HEK293T (cell line): ENCODE results near the gene GRK1.
"Not testable (repeated sequence)": the region's sequence is repeated elsewhere in the genome, so short reads cannot be mapped to it uniquely, and the experiment has no call there.

Experiments used
- CTCF ChIA-PET: fragments of 350-600 bp; formaldehyde crosslinking; extraction: SDS; loops from one replicate; lab custom pipeline; 2021; ENCODE audit warnings: antibody characterized with exemption, inconsistent platforms; lab: Yijun Ruan, JAX
- POLR2A ChIA-PET: fragments of 350-600 bp; formaldehyde crosslinking; extraction: SDS; loops from one replicate; lab custom pipeline; 2020; ENCODE audit warnings: antibody characterized with exemption, inconsistent platforms; lab: Yijun Ruan, JAX
- DNase-seq: peaks from one replicate; pipeline ENCODE4 v3.0.0; 2012; ENCODE audit warnings: mixed read lengths; ENCODE audit errors: extremely low spot score
- ARNT ChIP-seq: fragments of 450-650 bp; IDR thresholded peaks from 2 replicates; pipeline ENCODE4 v1.6.1; 2017; ENCODE audit warnings: mild to moderate bottlenecking
- BHLHE40 ChIP-seq: fragments of 450-650 bp; IDR thresholded peaks from 2 replicates; pipeline ENCODE4 v1.6.1; 2016; ENCODE audit warnings: mild to moderate bottlenecking, moderate library complexity, borderline replicate concordance
- CTBP1 ChIP-seq: fragments of 450-650 bp; IDR thresholded peaks from 2 replicates; pipeline ENCODE4 v1.6.1; 2016; ENCODE audit warnings: borderline replicate concordance
- ELF4 ChIP-seq: fragments of 450-650 bp; IDR thresholded peaks from 2 replicates; pipeline ENCODE4 v1.6.1; 2017; ENCODE audit warnings: antibody characterized with exemption
- FOXA1 ChIP-seq: fragments of 450-650 bp; IDR thresholded peaks from 2 replicates; pipeline ENCODE4 v1.6.1; 2016; ENCODE audit warnings: mild to moderate bottlenecking
- FOXK2 ChIP-seq: fragments of 450-650 bp; IDR thresholded peaks from 2 replicates; pipeline ENCODE4 v1.6.1; 2016; ENCODE audit warnings: mild to moderate bottlenecking
- FOXM1 ChIP-seq: fragments of 450-650 bp; IDR thresholded peaks from 2 replicates; pipeline ENCODE4 v1.6.1; 2017; ENCODE audit warnings: mild to moderate bottlenecking, borderline replicate concordance
- HDGF ChIP-seq: fragments of 450-650 bp; IDR thresholded peaks from 2 replicates; pipeline ENCODE4 v1.6.1; 2017; ENCODE audit warnings: antibody characterized with exemption, borderline replicate concordance
- L3MBTL2 ChIP-seq: fragments of 450-650 bp; conservative IDR thresholded peaks from 2 replicates; pipeline ENCODE4 v1.6.1; 2016; ENCODE audit warnings: mild to moderate bottlenecking
- LEF1 ChIP-seq: fragments of 450-650 bp; IDR thresholded peaks from 2 replicates; pipeline ENCODE4 v1.6.1; 2017; ENCODE audit warnings: mild to moderate bottlenecking, borderline replicate concordance
- NFRKB ChIP-seq: fragments of 450-650 bp; IDR thresholded peaks from 2 replicates; pipeline ENCODE4 v1.6.1; 2016; ENCODE audit warnings: mild to moderate bottlenecking, moderate library complexity
- SP1 ChIP-seq: fragments of 450-650 bp; IDR thresholded peaks from 2 replicates; pipeline ENCODE4 v1.6.1; 2017
- SUZ12 ChIP-seq: fragments of 450-650 bp; IDR thresholded peaks from 2 replicates; pipeline ENCODE4 v1.6.1; 2016; ENCODE audit warnings: mild to moderate bottlenecking
- TARDBP ChIP-seq: fragments of 450-650 bp; IDR thresholded peaks from 2 replicates; pipeline ENCODE4 v1.6.1; 2016
- ZNF384 ChIP-seq: fragments of 450-650 bp; IDR thresholded peaks from 2 replicates; pipeline ENCODE4 v1.6.1; 2016
- TF ChIP-seq, protein P1 (sequence below): fragments of 450-650 bp; IDR thresholded peaks from 2 replicates; pipeline ENCODE4 v1.6.1; 2016

The GRK1 gene

DNA sequence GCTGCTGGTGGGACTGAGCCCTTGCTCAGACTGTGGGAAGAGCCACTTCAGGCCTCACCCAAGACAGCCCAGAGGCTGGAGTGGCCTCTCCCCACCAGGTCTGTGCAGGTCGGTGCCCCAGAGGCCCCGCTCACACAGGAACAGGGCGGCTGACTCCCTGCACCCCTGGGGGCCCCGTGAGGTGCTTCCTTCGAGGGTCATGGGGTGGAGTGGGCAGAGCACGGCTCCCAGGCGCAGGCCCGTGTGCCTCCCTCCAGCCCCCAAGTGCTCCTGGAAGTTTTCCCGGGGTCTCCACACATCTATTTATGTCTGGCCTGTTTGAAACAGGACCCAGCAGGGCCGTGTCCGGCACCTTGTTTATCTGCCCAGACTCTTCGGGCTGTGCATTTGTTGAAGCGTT lies 82.5 kb downstream of the GRK1 start:
- no peak for TF ChIP-seq SUZ12
- TF ChIP-seq, protein P1, sequence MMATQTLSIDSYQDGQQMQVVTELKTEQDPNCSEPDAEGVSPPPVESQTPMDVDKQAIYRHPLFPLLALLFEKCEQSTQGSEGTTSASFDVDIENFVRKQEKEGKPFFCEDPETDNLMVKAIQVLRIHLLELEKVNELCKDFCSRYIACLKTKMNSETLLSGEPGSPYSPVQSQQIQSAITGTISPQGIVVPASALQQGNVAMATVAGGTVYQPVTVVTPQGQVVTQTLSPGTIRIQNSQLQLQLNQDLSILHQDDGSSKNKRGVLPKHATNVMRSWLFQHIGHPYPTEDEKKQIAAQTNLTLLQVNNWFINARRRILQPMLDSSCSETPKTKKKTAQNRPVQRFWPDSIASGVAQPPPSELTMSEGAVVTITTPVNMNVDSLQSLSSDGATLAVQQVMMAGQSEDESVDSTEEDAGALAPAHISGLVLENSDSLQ, result no peak
- no peak for TF ChIP-seq TARDBP
- TF ChIP-seq ZNF384, result no peak
- TF ChIP-seq FOXK2, result no peak
- no peak for TF ChIP-seq SP1
- TF ChIP-seq ARNT, result no peak
- TF ChIP-seq NFRKB, result no peak
- TF ChIP-seq L3MBTL2, result no peak
- TF ChIP-seq FOXA1, result no peak
- no peak for TF ChIP-seq BHLHE40
- no peak for TF ChIP-seq FOXM1
- DNase-seq, result no peak
- ChIA-PET POLR2A (no interaction called here), CTCF (no interaction called here)

DNA sequence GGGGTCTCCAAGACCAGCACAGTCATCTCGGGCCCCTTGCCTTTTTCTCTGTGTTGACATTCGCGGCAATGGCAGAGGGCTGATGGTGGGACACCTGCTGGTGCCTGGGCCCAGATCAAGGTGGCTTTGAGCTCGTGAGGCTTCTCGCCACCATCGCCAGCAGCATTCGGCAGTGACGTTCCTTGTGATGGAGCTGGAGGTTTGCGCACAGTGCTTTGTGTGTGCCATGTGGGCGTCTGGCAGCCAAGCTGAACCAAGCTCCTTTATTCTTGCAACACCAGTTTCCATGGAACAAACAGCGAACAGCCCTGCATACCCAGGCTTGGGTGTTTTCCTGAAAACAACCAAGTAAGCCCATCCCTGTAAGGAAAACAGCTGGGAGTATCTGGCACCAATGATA lies 82.9 kb downstream of the GRK1 start:
- CTCF ChIA-PET, result no interaction called here
- no peak for DNase-seq
- no peak for TF ChIP-seq ZNF384
- TF ChIP-seq L3MBTL2, result no peak
- POLR2A ChIA-PET, result no interaction called here

DNA sequence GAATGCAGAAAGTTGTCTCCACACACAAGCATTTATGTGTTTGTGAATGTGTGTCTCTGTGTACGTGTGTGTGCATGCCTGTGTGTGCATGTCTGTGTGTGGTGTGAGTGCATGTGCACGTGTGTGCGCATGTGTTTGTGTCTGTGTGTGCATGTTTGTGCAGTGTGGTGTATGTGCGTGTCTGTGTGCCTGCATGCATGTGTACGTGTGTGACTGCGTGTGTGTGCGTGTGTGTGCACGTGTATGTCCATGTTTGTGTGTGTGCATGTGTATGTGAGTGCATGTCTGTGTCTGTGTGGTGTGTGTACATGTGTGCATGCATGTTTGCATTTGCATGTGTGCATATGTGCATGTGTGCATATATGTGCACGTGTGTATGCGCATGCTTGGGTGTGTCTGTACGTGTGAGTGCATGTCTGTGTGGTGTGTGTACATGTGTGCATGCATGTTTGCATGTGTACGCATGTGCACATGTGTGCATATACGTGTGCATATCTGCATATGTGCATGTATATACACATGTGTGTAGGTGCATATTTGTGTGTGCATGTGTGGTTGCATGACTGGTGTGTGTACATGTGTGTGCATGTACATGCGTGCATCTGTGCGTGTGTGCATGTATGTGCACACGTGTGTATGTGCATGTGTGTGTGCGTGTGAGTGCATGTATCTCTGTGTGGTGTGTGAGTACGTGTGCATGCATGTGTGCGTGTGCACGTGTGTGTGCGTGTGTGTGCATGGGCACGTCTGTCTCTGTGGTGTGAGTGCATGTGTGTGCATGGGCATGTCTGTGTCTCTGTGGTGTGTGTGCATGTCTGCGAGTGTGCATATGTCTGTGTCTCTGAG lies 83.8 kb downstream of the GRK1 start:
- TF ChIP-seq FOXA1, result no peak
- TF ChIP-seq SUZ12, result no peak
- TF ChIP-seq LEF1, result no peak
- CTCF ChIA-PET, result no interaction called here

DNA sequence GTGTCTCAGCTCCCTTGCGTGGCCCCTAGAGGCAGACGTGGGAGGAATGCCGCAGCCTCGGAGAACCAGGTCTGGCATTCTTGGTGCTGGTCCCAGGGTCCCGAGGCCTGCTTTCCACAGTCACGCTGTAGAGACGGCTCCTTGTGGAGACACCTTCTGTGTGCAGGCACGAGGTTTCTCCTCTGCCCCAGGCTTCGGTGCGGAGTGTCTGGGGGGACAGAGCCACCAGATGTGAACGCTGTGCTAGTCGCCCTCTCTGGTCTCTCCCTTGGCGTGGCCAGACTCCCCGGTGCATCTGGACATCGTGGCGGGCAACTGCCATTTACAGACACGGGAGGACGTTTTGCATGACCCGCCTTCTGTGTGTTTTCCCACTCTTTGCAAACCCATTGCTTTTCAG lies 84.5 kb downstream of the GRK1 start:
- ChIA-PET POLR2A (no interaction called here), CTCF (no interaction called here)
- TF ChIP-seq ZNF384 (no peak), CTBP1 (no peak), ELF4 (no peak), LEF1 (no peak), BHLHE40 (no peak), ARNT (no peak), HDGF (no peak)
- no peak for DNase-seq

More for the DNA sequence above, 83.8 kb downstream of the GRK1 start:
- POLR2A ChIA-PET, result no interaction called here
- DNase-seq, result no peak

DNA sequence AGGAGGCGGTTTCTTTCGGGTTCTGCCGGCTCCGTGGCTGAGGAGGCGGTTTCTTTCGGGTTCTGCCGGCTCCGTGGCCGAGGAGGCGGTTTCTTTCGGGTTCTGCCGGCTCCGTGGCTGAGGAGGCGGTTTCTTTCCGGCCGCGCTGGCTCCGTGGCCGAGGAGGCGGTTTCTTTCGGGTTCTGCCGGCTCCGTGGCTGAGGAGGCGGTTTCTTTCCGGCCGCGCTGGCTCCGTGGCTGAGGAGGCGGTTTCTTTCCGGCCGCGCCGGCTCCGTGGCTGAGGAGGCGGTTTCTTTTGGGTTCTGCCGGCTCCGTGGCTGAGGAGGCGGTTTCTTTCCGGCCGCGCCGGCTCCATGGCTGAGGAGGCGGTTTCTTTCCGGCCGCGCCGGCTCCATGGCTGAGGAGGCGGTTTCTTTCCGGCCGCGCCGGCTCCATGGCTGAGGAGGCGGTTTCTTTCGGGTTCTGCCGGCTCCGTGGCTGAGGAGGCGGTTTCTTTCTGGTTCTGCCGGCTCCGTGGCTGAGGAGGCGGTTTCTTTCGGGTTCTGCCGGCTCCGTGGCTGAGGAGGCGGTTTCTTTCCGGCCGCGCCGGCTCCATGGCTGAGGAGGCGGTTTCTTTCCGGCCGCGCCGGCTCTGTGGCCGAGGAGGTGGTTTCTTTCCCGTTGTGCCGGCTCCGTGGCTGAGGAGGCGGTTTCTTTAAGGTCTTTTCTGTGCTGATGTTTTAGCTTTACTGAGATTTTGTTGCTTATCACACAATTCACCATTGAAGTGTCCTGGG lies 85.4 kb downstream of the GRK1 start:
- DNase-seq, POLR2A ChIA-PET, CTCF ChIA-PET: not testable (repeated sequence)

DNA sequence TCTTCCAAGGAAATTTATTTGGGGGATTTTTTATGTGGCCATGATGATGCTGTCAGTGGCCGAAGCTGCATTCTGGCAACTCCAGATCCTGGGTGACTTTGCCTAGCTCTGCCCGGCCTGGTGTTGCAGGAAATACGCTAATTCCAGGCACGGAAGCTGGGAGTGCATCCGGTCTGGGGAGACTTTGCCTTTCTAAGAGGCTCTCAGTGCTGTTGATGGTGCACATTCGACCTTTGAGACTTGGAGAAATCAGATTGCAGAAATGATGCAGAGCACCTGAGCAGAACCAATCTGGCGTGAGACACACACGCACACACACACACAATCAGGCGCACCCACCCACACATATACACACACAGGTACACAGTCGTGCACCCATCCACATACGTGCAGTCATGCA lies 86.2 kb downstream of the GRK1 start:
- no peak for DNase-seq
- ChIA-PET CTCF (no interaction called here), POLR2A (no interaction called here)
- TF ChIP-seq NFRKB (no peak), FOXA1 (no peak), HDGF (no peak), SP1 (no peak), LEF1 (no peak), TARDBP (no peak), BHLHE40 (no peak), ZNF384 (no peak), ELF4 (no peak), CTBP1 (no peak), SUZ12 (no peak), L3MBTL2 (no peak), ARNT (no peak)
- TF ChIP-seq, protein P1, result no peak

GRCh38 chr13:113754242-113754641 lies 87.2 kb downstream of the GRK1 start:
- CTCF ChIA-PET, result no interaction called here
- no peak for DNase-seq
- POLR2A ChIA-PET, result no interaction called here
- no peak for TF ChIP-seq LEF1

DNA sequence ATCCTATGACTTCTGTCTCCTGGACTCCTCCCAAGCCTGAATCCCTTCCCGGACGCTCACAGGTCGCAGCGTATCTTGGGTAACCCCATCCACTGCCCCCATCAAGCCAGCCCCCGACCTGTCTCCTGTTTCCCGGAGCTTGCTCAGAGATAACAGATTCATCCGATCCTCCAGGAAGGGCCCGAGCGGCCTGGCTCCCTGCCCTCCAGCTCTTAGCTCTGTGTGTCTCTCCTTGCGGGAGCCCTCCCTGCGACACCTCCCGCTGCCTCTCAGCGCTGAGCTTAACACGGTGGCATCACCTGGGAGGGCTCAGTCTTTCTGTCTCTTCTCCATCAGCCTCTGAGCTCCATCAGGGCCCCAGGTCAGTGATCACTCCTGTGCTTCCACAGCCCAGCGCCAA lies 87.7 kb downstream of the GRK1 start:
- CTCF ChIA-PET, result no interaction called here
- no peak for DNase-seq
- POLR2A ChIA-PET, result no interaction called here
- TF ChIP-seq L3MBTL2, result no peak
- no peak for TF ChIP-seq ZNF384
- TF ChIP-seq SUZ12, result no peak
- TF ChIP-seq FOXA1, result no peak
- no peak for TF ChIP-seq TARDBP
- TF ChIP-seq FOXM1, result no peak
- TF ChIP-seq HDGF, result no peak
- no peak for TF ChIP-seq LEF1
- TF ChIP-seq NFRKB, result no peak
- no peak for TF ChIP-seq CTBP1
- TF ChIP-seq FOXK2, result no peak
- no peak for TF ChIP-seq ELF4
- TF ChIP-seq SP1, result no peak
- TF ChIP-seq BHLHE40, result no peak
- TF ChIP-seq, protein P1, result no peak
- no peak for TF ChIP-seq ARNT
